Loucy (cell line): ENCODE measurements around the gene CD226.

Experiments used
- EZH2phosphoT487 ChIP-seq: fragments of 200-600 bp; IDR thresholded peaks from 2 replicates; pipeline ENCODE4 v1.6.1; 2018; ENCODE audit warnings: antibody characterized with exemption, mild to moderate bottlenecking, moderate library complexity, borderline replicate concordance
- TF ChIP-seq, protein P1 (sequence below): fragments of 200-600 bp; sonication (generic); conservative IDR thresholded peaks from 2 replicates; pipeline ENCODE4 v1.5.1; 2014; ENCODE audit warnings: mild to moderate bottlenecking, antibody characterized with exemption, low read length

DNA sequence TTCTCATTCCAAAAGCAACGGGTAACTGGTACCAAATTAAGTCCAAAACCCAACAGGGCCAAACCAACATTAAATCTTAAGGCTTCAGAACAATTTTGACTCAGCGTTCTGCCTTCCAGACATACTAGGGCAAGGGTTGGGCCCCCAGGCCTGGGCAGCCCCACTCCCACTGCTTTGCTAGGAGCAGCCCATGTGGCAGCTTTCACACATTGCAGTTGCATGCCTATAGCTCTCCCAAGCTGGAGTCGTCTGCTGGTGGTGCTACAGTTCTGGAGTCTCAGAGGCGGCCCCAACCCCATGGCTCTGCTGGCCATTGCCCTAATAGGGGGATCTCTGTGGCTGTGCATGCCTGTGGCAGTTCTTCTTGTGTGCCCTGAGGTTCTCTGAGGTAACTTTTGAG lies 37.6 kb upstream of the CD226 start:
- TF ChIP-seq, protein P1, sequence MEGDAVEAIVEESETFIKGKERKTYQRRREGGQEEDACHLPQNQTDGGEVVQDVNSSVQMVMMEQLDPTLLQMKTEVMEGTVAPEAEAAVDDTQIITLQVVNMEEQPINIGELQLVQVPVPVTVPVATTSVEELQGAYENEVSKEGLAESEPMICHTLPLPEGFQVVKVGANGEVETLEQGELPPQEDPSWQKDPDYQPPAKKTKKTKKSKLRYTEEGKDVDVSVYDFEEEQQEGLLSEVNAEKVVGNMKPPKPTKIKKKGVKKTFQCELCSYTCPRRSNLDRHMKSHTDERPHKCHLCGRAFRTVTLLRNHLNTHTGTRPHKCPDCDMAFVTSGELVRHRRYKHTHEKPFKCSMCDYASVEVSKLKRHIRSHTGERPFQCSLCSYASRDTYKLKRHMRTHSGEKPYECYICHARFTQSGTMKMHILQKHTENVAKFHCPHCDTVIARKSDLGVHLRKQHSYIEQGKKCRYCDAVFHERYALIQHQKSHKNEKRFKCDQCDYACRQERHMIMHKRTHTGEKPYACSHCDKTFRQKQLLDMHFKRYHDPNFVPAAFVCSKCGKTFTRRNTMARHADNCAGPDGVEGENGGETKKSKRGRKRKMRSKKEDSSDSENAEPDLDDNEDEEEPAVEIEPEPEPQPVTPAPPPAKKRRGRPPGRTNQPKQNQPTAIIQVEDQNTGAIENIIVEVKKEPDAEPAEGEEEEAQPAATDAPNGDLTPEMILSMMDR = no peak; the same call in 1 of the 2 replicates
- no peak for TF ChIP-seq EZH2phosphoT487
